H1 (cell line): ENCODE measurements around the gene PIF1. TPM values are rescaled to one million over a fixed set of nuclear protein-coding genes. Genes with fewer than 3 reads are reported as not detected.

Source experiments
- SIRT6 ChIP-seq: IDR thresholded peaks from one replicate; pipeline ENCODE4 v1.7.1; 2012; ENCODE audit warnings: low read length, inconsistent platforms
- polyA plus RNA-seq, 7 experiments: library from polyadenylated mRNA; depleted of rRNA in 3 of 7; stranded (reverse) in 5 of 7; unstranded in 2 of 7; fragments of >200 nt in 5 of 7; fragments of 200-250 nt in 2 of 7; gene quantifications; 1 replicate in 5 of 7; 2 replicates in 1 of 7; 4 replicates in 1 of 7; pipeline versions ENCODE4 v1.2.1 to v1.2.3, GENCODE V29; 2011 to 2013; ENCODE audit warnings: missing spikeins in 2 of 7, mixed read lengths in 2 of 7
- total RNA-seq: library from RNA; stranded (reverse); fragmentation: NEBNext Ultra II Directional; extraction: Animal tissue kit (Norgen Biotek cat#: 25700); gene quantifications from 2 replicates; pipeline ENCODE4 v1.2.1, GENCODE V29; 2021

PIF1 gene
- total and polyA plus RNA-seq, 2 of the 8 experiments (the other 6 are each of a cell fraction or from before 2014, with no cell fraction given) = 73.3 to 138 TPM

- no peak for TF ChIP-seq SIRT6
These were observed 22.0 kb upstream of the PIF1 start (continued) for GRCh38 chr15:64847448-64847847.
